Measurements from ENCODE around the gene TRIM66.

TRIM66 gene

DNA sequence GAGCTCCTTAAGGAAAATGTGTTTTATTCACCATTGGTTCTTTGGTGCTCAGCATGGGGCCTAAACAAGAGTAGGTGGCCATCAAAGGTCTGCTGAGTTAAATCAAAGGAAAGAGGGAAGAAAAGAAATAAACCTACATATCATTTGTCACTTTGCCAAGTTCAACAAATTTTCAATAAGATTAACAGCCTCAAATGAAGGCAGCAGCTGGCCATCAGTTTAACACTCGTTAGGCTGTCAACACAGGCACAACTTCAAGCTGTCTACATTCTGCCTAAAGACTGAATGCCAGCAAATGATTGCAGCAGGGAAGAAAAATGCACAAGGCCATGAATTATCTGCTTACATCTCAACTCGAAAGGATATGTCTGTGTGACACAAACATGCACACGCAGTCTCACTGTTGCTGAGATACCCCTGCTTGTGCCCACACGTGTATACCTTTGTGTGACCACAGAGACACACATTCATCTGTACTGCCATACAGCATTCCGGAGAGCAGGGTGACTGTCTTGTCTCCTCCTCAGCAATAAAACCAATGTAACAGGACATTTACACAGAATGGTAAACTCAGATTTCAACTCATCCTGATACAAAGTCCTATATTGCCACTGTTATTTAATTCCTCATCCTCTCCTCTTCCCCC lies 40.1 kb downstream of the TRIM66 start:
- TF ChIP-seq, protein P1, sequence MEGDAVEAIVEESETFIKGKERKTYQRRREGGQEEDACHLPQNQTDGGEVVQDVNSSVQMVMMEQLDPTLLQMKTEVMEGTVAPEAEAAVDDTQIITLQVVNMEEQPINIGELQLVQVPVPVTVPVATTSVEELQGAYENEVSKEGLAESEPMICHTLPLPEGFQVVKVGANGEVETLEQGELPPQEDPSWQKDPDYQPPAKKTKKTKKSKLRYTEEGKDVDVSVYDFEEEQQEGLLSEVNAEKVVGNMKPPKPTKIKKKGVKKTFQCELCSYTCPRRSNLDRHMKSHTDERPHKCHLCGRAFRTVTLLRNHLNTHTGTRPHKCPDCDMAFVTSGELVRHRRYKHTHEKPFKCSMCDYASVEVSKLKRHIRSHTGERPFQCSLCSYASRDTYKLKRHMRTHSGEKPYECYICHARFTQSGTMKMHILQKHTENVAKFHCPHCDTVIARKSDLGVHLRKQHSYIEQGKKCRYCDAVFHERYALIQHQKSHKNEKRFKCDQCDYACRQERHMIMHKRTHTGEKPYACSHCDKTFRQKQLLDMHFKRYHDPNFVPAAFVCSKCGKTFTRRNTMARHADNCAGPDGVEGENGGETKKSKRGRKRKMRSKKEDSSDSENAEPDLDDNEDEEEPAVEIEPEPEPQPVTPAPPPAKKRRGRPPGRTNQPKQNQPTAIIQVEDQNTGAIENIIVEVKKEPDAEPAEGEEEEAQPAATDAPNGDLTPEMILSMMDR (IDR thresholded peaks at IDR 0.05; ENCODE audit: low read depth, low read length): no peak
- H3K9me3 ChIP-seq (ENCODE audit: severe bottlenecking): no peaks in the 10 kb centered on the region
- no peak for DNase-seq
- no peak overlapping the region for H3K4me3 ChIP-seq (ENCODE audit: low read depth, low read length)
- H3K27me3 ChIP-seq (ENCODE audit: insufficient read depth, low read depth, severe bottlenecking): no peaks in the 10 kb centered on the region
- peak overlapping the region; percentile 24 for H3K27ac ChIP-seq
- no peaks in the 10 kb centered on the region for H3K36me3 ChIP-seq

DNA sequence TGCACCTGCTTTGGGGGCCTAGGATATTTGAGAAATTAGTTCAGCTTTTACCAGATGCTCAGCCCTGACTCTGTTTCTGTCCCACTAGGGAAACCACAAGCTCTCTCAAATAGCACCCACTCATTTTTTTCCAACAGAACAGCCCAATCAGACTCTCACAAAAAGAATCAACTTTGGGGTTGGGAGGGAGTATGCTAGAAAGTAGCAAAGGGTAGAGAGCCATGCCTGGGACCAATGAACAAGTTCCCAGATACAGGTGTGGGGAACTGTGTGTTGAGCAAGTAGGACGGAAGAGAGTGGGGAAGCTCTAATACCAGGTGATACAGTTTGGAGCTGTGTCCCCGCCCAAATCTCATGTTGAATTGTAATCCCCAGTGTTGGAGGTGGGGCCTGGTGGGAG lies 41.1 kb downstream of the TRIM66 start:
- no peak for DNase-seq
- Histone ChIP-seq H3K27me3 (ENCODE audit: insufficient read depth, low read depth, severe bottlenecking) (no peaks in the 10 kb centered on the region), H3K27ac (no peak overlapping the region), H3K36me3 (no peaks in the 10 kb centered on the region), H3K4me3 (ENCODE audit: low read depth, low read length) (no peak overlapping the region), H3K9me3 (ENCODE audit: severe bottlenecking) (no peaks in the 10 kb centered on the region)
- TF ChIP-seq, protein P1 (IDR thresholded peaks at IDR 0.05; ENCODE audit: low read depth, low read length): no peak

DNA sequence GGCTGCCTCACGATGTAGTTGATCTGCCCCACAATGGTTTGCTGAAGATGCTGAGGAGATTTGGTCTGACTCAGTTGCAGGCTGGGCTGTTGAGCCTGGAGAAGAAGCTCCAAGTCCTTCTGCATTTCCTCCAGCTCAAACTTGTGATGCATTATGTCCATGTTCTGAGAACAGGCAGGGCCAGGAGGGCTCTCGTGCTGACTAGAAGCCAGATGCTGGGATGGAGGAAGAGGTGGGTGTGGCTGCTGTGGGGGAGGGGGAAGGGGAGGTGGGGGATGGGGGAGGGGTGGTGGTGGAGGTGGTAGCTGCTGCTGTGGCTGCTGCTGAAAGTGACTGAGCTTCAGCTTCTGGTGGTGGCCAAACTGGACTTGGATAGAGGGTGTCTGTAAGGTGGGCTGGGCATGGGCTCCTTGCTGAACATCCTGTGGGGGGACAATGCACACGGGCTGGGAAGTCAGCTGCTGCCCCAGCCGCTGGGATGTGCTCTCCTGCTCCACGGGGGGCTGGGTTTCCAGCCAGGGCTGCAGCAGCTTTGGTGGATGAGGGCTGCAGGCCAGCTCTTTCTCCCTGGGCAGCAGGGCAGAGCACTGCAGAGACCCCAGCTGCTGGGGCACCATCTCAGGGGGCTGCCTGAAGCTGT lies 42.1 kb downstream of the TRIM66 start:
- H3K27me3 ChIP-seq (ENCODE audit: insufficient read depth, low read depth, severe bottlenecking): no peaks in the 10 kb centered on the region
- H3K4me3 ChIP-seq (ENCODE audit: low read depth, low read length): no peak overlapping the region
- H3K36me3 ChIP-seq: no peaks in the 10 kb centered on the region
- DNase-seq: no peak
- TF ChIP-seq, protein P1 (IDR thresholded peaks at IDR 0.05; ENCODE audit: low read depth, low read length): no peak
- H3K9me3 ChIP-seq (ENCODE audit: severe bottlenecking): no peaks in the 10 kb centered on the region
- H3K27ac ChIP-seq: no peak overlapping the region

DNA sequence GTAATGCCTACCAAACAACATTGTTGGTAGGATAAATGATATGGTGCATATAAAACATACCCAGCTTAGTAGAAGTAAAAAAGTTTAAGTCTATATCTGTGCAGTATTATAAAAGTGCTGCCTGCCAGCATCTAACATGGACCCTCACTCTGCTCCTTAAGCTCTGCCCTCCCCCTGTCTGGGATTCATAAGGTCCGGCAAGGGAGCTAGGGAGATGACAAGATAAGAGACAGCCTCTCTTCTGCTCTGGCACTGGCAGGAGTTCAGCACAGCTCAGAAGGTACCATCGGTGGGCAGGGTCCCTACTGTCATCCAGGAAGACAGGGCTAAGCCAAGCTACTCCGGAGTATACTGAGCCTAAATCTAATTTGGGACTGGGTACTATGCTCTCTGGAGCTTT lies 42.8 kb downstream of the TRIM66 start:
- TF ChIP-seq, protein P1 (IDR thresholded peaks at IDR 0.05; ENCODE audit: low read depth, low read length): no peak
- H3K9me3 ChIP-seq (ENCODE audit: severe bottlenecking): no peaks in the 10 kb centered on the region
- no peaks in the 10 kb centered on the region for H3K36me3 ChIP-seq
- H3K27me3 ChIP-seq (ENCODE audit: insufficient read depth, low read depth, severe bottlenecking): no peaks in the 10 kb centered on the region
- no peak for DNase-seq
- H3K4me3 ChIP-seq (ENCODE audit: low read depth, low read length): no peak overlapping the region
- no peak overlapping the region for H3K27ac ChIP-seq

DNA sequence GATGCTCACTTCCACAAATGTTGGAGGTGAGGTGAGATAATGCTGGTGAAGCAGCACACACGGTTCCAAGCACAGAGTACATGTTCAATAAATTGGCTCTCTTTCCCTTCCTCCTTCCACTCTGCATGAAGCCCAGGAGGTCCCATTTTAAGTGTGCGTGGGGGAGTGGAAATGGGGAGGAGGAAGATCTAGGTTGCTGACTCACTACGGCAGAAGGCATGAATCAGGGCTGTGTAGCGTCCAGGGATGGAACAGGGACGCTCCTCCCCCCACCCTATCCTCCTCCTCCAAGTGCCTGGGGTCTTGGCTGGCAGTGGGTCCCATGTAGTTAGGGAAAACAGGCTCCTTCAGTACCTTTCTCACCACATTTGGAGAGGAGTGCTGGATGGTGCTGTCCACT lies 44.2 kb downstream of the TRIM66 start:
- Histone ChIP-seq H3K4me3 (ENCODE audit: low read depth, low read length) (no peak overlapping the region), H3K36me3 (no peaks in the 10 kb centered on the region), H3K27me3 (ENCODE audit: insufficient read depth, low read depth, severe bottlenecking) (no peaks in the 10 kb centered on the region), H3K27ac (no peak overlapping the region), H3K9me3 (ENCODE audit: severe bottlenecking) (no peaks in the 10 kb centered on the region)
- TF ChIP-seq, protein P1 (IDR thresholded peaks at IDR 0.05; ENCODE audit: low read depth, low read length): no peak
- DNase-seq: no peak

DNA sequence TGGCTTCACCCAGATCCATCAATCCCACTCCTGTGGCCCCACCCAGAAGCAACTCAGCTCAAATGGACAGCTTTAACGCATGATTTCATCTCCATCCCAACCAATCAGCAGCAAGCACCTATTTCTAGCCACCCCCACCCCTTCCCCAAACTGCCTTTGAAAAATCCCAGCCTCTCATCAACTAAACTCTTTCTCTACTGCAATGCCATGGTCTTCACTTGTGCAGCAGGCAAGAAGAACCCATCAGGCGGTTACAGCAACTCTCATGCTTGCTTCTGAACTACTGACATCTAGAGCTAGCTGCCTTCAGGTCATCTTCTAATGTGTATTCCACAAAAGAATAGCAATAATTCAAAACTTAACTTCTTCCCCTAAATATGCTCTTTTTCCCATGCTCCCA lies 46.3 kb downstream of the TRIM66 start:
- no peak overlapping the region for H3K4me3 ChIP-seq (ENCODE audit: low read depth, low read length)
- TF ChIP-seq, protein P1 (IDR thresholded peaks at IDR 0.05; ENCODE audit: low read depth, low read length): no peak
- no peak for DNase-seq
- no peaks in the 10 kb centered on the region for H3K36me3 ChIP-seq
- H3K27ac ChIP-seq: no peak overlapping the region
- H3K27me3 ChIP-seq (ENCODE audit: insufficient read depth, low read depth, severe bottlenecking): no peaks in the 10 kb centered on the region
- no peaks in the 10 kb centered on the region for H3K9me3 ChIP-seq (ENCODE audit: severe bottlenecking)
